Choroid plexus epithelial cell (primary cell): Measurements from ENCODE around the gene P2RY13.

Source experiments
- DNase-seq: peaks from one replicate; pipeline ENCODE4 v3.0.0-alpha.2; 2010; ENCODE audit warnings: low read depth
- H3K4me3 ChIP-seq: 2 replicates; pipeline ENCODE4 v1.5.1; 2011; ENCODE audit warnings: low read depth, mild to moderate bottlenecking, control low read depth, low read length, moderate library complexity
- CTCF ChIP-seq: conservative IDR thresholded peaks from 2 replicates; pipeline ENCODE4 v1.5.1; 2011; ENCODE audit warnings: low read depth, mild to moderate bottlenecking, control low read depth, inconsistent platforms, low read length, moderate library complexity

The P2RY13 gene

GRCh38 chr3:151283907-151284461, 45.4 kb downstream of the P2RY13 start:
- TF ChIP-seq CTCF: no peak
- DNase-seq: peak; percentile 86
- no peak overlapping the region for H3K4me3 ChIP-seq

GRCh38 chr3:151283387-151283786, 46.0 kb downstream of the P2RY13 start:
- no peak for DNase-seq
- no peak overlapping the region for H3K4me3 ChIP-seq
- TF ChIP-seq CTCF: no peak

GRCh38 chr3:151282921-151283320, 46.4 kb downstream of the P2RY13 start:
- DNase-seq: peak; percentile 84
- TF ChIP-seq CTCF: peak; percentile 62
- no peak overlapping the region for H3K4me3 ChIP-seq

- no peak for TF ChIP-seq CTCF
- no peak overlapping the region for H3K4me3 ChIP-seq
- DNase-seq: peak; percentile 50
These were observed 47.6 kb downstream of the P2RY13 start for GRCh38 chr3:151281671-151282324.

- TF ChIP-seq CTCF: no peak
- no peak within 1 kb of the TSS for H3K4me3 ChIP-seq
- no peak for DNase-seq
These were observed 51.1 kb downstream of the P2RY13 start, which contains the start of gene P2RY14 for GRCh38 chr3:151278230-151278629. Gene P2RY14, minus strand, starts transcription at chr3:151278542. Its CDS starts 64,226 bp downstream, at chr3:151214316.

GRCh38 chr3:151276687-151277042, 52.7 kb downstream of the P2RY13 start:
- TF ChIP-seq CTCF: no peak
- no peak for DNase-seq
- no peak overlapping the region for H3K4me3 ChIP-seq
